Right renal cortex interstitium (tissue), 3 donors: ENCODE measurements around the gene MBD6. TPM values are rescaled to one million over a fixed set of nuclear protein-coding genes. Genes with fewer than 3 reads are reported as not detected.

Experiments used
- DNase-seq, 3 donors: peaks; one replicate each; pipeline ENCODE4 v3.0.0-alpha.2; 2013; ENCODE audit warnings: low read depth in 3 of 3, low spot score in 2 of 3
- polyA plus RNA-seq, 3 donors: library from polyadenylated mRNA; unstranded; fragments of 120-200 nt; gene quantifications; one replicate each; pipeline ENCODE4 v1.2.1, GENCODE V29; 2013; ENCODE audit not compliant: insufficient read length in 3 of 3

Gene MBD6
- polyA plus RNA-seq, 3 donors, result 36.8 to 44.8 (median 41.6) TPM

- no peak for DNase-seq
These were observed 3.2 kb downstream of the MBD6 start for GRCh38 chr12:57525615-57526383.

DNA sequence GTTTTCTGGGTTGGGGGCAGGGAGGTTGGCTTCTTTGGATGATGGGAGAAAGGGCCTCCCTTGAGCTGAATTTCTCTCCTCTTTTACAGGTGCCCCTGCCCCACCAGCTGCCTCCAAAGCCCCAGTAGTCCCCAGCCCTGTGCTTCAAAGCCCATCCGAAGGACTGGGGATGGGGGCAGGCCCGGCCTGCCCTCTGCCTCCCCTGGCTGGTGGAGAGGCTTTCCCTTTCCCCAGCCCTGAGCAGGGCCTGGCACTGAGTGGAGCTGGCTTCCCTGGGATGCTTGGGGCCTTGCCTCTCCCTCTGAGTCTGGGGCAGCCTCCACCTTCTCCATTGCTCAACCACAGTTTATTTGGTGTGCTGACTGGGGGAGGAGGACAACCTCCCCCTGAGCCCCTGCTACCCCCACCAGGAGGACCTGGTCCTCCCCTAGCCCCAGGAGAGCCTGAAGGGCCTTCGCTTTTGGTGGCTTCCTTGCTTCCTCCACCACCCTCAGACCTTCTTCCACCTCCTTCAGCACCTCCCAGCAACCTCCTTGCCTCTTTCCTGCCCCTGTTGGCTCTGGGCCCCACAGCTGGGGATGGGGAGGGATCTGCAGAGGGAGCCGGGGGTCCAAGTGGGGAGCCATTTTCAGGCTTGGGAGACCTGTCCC lies 4.0 kb downstream of the MBD6 start:
- DNase-seq, result no peak

- no peak for DNase-seq
These were observed 4.6 kb downstream of the MBD6 start for GRCh38 chr12:57527184-57527583.

- DNase-seq, result no peak
These were observed 5.6 kb downstream of the MBD6 start for GRCh38 chr12:57528176-57528575.

GRCh38 chr12:57528831-57529555 lies 6.4 kb downstream of the MBD6 start:
- no peak for DNase-seq

DNA sequence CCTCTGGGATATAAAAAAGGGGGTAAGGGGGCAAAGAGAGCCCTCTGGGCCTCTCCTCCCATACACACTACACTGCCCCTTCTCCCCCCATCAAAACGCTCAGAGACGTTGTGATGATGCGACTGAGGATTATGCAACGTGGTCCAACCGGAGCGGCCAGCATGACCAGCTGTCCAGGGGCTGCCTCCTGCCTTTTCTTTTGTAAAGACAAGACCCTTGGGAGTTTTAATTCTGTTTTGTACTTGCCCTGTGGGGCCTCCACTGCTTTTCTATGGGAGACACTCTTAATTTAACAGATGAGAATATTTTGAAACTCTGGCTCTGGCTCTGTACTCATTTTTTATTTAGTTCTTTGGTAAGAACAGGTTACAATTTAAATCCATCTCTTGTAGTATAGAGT lies 7.2 kb downstream of the MBD6 start:
- no peak for DNase-seq

DNA sequence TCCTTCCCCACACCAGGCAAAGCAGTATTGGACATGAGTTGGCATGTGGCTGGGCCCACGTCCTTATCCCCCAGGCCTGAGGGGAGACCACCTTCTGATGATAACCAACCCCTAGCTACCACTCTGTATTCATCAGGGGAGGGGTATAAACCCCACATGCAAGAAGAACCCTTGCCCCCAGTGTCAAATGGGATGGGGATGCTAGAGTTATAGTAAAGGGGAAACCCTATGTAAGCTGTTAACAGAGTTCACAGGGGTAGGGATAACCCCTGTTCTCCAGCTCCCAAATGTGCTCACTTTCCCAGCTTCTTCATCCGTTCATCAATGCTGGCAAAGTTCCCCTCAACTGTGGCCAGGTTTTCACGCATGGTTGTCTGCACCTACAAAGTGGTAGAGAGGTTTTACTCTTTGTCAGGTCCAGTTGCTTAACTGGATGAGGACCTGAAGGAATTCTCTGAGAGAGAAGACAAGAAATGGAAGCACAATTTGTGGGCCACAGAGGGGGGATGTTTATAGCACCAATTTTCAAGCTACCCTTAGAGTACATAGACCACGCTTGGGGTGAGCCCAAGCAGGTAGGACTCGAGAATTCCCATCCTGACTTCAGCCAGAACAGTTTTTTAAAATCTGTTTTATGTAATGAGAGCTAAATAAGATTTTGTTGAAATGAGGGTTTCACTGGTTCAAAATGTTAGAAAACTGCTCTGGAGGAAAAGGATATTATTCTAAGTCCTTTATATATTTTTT lies 7.9 kb downstream of the MBD6 start:
- no peak for DNase-seq

DNA sequence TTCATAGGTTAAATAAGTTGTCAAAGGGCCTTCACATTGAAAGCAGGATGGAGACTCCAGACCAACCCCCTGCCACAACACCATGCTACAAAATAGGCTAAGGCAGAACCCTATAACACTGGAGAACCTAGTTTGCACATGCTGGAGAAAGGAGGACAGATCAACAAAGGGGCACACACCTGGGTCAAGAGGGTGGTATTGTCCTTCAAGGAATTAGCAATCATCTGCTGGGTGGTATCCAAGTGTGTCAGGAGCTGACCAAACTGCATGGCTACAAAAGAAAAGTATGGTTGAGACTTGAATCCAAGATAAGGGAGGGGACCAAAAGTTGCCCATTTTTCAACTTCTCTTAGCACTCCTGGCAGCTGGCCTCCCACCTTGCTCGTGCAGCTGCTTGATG lies 9.2 kb downstream of the MBD6 start:
- DNase-seq, result no peak

GRCh38 chr12:57533108-57533507 lies 10.5 kb downstream of the MBD6 start:
- DNase-seq, result no peak

DNA sequence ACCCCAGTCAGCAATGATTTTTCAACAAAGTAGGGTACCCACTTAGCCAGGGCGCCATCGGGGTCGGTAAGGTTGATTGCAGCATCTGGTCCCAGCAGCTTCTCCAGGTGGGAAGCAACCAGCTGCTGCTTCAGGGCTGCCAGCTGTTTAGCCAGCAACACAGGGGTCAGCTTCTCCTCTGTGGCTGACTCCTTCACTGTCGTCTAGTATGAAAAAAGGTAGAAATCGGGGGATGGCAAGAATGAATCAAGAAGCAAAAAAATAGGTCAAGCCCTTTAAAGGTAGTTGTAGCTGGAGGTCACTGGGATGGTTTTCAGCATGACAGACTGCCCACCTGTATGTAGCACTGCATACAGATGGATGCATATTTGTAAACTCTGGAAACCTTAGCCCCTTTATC lies 11.6 kb downstream of the MBD6 start:
- DNase-seq, result no peak

DNA sequence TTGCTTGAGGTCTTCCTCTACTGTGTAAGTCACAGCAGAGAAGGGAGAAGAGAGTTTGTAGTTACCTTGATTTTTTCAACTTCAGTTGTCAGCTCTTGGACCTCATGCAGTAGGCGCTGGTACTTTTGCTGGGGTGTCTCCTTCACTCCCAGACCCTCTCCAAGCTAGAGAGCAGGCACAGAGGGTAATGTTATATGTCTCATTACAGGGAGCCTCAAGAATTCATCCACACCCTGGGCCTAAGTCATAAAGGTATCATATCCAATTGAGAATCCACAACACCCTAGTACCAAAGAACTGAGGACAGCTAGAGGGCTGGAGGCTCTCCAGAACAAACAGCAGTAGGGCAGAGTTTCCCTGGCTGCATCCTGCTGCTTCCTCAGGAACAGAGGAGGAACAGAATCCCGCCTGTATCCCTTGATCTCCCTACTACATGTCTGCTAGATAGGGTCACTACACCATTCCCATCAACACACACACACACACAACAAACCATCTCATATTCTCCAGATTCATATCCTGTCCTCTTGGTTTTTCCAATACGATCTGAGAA lies 12.4 kb downstream of the MBD6 start:
- no peak for DNase-seq

DNA sequence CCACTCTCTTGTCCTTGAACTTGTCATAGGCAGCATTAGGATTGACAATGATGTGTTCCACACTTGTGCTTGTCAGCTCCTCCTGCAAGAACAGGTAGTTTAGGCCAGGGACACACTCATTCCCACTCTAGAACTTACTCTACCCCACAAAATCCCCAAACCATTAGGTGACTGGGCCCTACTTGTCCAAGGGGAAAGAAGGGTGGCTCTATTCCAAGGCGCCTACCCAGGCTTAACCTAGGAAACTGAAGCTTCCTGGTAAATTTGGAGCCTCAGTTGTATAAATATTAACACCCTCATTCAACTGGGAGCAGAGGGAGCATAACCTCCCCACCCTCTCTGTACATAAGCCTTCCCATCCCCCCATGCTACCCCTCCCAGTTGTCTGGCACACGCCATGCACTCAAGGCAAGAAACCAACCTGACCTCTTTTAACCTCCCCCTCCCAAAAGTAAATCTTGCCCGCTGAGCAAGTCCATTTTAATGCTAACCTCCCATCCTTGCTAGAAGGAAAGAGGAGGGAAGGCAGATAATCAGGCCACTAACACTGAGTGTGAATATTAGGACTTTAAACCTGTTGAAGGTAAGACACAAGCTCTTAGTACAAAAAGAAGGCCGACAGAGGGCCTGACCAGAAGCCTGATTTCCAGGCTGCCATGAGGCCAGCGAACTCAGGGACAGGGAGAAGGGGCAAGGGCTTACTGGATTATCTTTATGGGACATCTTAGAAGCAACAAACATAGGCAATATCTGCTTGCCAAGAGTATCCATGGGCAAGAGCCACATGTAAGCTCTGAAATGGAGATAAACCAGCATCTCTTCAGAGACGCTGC lies 13.4 kb downstream of the MBD6 start:
- no peak for DNase-seq

DNA sequence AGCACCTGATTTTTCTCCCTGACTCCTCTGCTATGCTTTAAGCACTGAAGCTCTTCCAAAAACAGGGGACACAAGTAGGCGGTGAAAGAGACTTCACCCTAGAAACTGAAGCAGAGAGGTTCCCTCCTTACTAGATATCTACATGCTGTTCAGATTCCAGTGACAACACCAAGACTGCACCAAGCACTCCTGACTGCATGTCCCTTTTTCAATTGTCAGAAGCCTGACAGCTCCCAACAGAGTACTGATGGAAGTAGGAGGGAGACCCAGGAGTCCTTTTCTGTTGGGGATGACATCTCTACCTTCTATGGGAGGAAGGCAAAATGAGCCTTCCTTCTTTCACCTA lies 13.9 kb downstream of the MBD6 start:
- DNase-seq, result no peak

DNA sequence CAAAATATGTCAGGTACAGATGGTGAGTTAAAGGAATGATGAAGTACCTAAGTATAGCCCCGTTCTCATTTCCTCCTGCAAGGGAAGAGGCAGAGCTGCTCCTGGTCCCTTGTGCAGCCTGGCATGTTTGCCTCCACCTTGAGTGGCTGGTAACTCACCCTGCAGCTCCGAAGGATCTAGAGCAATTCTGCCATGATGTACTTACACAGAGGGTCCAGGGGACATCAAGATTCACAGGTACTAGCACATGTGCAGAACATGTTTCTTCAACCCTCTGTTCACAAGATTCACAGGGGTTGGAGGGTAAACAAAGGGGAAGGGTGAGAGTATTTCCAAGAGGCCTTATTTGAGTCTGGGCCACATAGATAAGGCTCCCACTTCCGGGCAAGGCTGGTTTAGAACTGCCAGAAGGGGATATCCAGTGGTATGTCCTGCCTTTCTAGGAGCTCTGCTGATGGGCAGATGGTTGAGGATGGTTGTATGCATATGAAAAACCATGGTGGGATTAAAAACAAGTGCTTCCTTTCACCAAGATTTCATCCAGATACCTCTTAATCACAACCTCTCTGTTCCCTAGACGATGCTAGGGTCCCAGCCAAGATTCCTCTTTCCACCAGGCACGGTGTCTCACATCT lies 16.6 kb downstream of the MBD6 start:
- DNase-seq, result no peak

DNA sequence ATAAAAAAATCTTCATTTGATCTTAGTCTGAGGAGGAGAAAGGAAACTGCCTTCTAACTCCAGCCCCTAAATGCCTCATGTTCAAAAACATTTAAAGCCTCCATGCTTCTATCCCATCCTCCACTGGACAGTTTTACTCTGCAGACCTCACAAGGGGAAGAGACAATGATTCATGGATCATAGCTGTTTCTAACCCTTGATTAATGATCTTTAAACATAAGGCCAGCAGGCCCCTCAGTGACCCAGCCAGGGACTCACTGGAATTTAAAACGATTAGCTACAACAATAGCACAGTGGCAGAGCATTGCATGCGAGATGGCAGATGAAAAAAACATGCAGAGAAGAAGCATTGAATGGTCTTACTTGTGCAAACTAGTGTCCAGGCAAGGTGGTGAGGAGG lies 18.4 kb downstream of the MBD6 start:
- DNase-seq, result no peak

GRCh38 chr12:57541717-57542116 lies 19.1 kb downstream of the MBD6 start:
- no peak for DNase-seq

- no peak for DNase-seq
These were observed 21.0 kb downstream of the MBD6 start for GRCh38 chr12:57543581-57543980.

DNA sequence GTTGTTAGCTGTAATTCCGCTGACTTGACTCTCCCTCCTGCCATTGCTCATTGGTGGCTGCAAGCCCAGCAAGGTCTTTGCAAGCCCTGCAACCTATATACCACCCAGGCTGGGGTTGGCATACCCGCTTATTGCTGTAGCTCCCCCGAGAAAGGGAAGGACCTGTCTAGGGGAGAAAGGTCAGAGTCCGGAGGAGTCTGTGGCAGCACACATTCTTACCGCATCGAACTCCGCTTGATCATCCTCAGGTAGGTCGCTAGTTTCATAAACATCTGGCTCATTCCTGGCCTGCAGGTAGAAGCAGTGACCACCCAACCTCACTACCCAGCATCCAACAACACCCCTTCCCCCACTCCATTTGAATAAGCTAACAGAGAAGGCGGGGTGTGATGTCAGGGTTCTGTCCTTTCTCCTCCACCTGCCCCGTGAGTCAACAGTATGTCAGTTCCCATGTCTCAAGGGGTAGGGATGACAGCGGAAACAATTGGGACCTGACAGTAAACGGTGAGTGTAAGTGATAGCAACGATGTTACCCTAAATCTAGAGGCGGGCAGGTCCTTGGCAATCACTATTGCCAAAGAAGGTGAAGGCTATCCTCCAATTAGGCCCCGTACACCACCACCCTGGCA lies 23.3 kb downstream of the MBD6 start:
- DNase-seq, result no peak
